RCC 7860 (cell line): ENCODE results near the gene SH3D19.
"Not testable (repeated sequence)": the region's sequence is repeated elsewhere in the genome, so short reads cannot be mapped to it uniquely, and the experiment has no call there.

Experiments
- DNase-seq: peaks from one replicate; pipeline ENCODE4 v3.0.0-alpha.2; 2015; ENCODE audit warnings: low spot score
- FAIRE-seq: peaks from 2 replicates; lab custom pipeline; 2012; peaks lifted over from hg19 to GRCh38; lab: Jason Lieb, UNC

The SH3D19 gene

GRCh38 chr4:151158979-151159378 is 166.4 kb downstream of the SH3D19 start:
- FAIRE-seq = no peak

DNA sequence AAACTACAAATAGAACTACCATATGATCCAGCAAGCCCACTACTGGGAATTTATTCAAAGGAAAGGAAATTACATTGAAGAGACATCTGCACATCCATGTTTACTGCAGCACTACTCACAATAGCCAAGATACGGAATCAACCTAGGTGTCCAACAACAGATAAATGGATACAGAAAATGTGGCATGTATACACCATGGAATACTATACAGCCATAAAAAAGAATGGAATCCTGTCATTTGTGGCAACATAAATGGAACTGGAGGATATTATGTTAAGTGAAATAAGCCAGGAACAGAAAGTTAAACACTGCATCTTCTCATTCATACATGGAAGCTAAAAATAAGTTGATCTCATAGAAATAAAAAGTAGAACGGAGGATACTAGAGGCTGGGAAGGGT is 167.9 kb downstream of the SH3D19 start:
- FAIRE-seq = no peak

More at GRCh38 chr4:151158979-151159378, 166.4 kb downstream of the SH3D19 start:
- DNase-seq = no peak

DNA sequence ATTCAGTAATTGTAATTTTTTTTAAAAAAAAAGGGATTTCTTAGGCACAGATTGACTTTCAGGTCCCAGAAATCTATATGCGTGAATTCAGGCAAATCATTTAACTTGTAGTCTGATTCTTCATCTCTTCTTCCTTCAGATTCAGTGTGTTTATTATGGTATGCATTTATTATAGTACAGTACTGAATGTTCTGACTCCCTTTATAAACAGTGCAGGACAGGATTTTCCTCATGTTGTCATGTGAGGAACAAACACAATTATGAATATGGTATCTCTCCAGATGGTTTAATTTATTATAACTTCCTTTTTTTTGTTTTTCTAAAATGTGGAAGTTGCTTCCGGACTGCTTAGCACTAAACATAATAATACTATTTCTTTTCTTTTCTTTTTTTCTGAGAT is 171.8 kb downstream of the SH3D19 start:
- DNase-seq (no peak), FAIRE-seq (no peak)

More for the DNA sequence above, 167.9 kb downstream of the SH3D19 start:
- no peak for DNase-seq

DNA sequence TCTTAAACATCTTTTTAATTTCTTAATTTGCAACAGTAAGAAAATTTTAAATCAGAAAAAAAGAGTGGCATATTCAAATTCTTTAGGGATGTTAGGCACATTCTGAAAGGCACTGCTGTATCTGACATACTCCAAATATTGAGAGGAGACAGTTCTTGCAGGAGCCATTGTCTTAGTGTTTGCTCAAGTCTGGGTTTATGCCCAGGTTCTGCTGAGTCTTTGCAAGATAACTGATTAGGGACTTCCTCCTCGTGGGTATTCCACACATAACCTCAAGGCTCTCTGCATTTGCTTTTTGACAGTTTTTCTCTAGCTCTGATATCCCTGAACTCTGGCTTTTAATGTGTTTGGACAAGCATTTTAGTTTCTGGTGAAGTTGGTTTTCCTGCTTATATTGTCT is 173.4 kb downstream of the SH3D19 start:
- FAIRE-seq (no peak), DNase-seq (no peak)

DNA sequence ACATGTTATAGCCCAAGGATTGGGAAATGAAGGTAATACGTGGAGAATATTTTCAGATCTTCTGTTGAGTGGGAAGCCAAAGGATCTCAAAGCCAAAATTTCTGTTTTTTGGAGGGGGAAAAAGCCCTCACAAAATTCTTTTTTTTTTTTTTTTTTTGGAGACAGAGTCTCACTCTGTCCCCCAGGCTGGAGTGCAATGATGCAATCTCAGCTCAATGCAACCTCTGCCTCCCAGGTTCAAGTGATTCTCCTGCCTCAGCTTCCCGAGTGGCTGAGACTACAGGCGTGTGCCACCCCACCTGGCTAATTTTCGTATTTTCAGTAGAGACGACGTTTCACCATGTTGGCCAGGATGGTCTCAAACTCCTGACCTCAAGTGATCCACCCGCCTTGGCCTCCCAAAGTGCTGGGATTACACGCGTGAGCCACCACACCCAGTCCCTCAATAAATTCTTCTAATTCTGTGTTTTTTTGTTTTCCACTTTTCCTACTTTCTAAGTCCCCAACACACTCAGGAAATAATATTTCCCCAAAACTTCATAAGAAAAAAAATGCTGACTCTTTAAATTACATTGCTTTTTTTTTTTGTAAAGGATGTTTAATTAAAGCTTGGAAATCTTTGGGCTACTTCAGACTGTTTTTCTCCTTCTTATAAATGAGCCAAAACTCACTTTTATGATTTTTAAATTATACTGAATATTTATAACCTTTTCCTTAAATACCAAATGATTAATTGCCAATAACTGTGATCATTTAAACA is 174.4 kb downstream of the SH3D19 start:
- FAIRE-seq = no peak
- no peak for DNase-seq

GRCh38 chr4:151148261-151148660 is 177.1 kb downstream of the SH3D19 start:
- no peak for DNase-seq
- no peak for FAIRE-seq

- DNase-seq (no peak), FAIRE-seq (no peak)
These were observed 178.4 kb downstream of the SH3D19 start for GRCh38 chr4:151147000-151147399.

- FAIRE-seq (no peak), DNase-seq (no peak)
These were observed 180.9 kb downstream of the SH3D19 start for GRCh38 chr4:151144329-151145072.

DNA sequence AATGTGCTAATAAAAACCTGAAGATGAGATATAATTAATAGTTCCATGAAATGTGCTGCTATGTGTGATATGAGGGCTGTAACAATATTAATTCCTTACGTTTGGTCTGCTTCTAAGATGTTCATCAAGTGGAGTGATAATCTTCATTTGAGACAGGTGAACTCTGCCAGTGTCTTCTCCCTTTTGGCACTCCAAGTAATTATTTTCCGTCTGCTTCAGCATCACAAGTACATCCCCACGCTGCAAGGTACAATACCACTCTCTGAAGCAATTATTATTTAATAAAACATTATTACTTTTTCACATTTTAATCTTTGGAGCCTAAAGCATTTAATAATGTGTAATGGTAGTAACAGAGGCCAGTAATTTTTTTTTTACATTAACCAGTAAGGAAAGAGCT is 181.6 kb downstream of the SH3D19 start:
- DNase-seq (no peak), FAIRE-seq (no peak)

DNA sequence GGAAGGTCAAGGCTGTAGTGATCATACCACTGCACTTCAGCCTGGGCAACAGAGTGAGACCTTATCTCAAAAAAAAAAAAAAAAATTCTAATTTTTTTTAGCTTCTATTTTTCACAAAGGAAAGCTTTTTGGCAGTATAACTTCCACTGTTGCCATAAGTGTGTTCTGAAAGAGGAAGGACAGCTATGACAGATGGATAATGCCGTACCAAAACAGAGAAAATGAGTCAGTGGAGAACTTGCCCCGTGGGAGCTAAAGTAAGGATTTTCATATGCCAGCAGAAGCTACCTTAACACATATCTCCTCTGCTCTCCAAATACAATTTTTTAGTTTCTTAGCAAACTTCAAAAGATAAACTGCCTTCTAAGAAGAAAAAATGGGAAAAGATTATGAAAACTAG is 182.2 kb downstream of the SH3D19 start:
- FAIRE-seq (no peak), DNase-seq (no peak)

DNA sequence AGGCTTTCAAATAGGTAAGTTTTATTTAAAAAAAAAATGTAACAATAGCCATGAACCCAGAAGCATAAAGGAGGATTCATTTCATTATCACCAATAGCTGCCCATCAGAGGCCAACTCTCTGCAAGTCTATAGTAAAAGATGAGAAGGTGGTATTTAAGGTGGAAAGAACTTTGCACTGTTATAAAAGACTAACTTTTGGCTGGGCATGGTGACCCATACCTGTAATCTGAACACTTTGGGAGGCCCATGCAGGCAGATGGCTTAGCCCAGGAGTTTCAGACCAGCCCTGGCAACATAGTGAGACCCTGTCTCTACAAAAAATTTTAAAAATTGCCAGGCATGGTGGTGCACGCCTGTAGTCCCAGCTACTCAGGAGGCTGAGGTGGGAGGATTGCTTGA is 182.6 kb downstream of the SH3D19 start:
- DNase-seq = no peak
- FAIRE-seq = no peak

- FAIRE-seq = no peak
- DNase-seq = no peak
These were observed 185.6 kb downstream of the SH3D19 start for GRCh38 chr4:151139814-151140213.

DNA sequence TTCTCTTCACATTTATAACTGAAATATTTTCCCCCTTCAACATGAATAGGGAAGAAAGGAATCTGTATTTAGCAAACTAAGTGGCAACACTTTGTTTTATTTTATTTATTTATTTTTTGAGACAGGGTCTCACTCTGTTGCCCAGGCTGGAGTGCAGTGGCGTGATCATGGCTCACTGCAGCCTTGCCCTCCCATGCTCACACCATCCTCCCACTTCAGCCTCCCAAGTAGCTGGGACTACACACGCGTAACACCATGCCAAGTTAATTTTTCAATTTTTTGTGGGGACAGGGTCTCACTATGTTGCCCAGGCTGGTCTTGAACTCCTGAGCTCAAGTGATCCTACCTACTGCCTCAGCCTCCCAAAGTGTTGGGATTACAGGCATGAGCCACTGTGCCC is 189.4 kb downstream of the SH3D19 start:
- not testable (repeated sequence) for FAIRE-seq, DNase-seq

DNA sequence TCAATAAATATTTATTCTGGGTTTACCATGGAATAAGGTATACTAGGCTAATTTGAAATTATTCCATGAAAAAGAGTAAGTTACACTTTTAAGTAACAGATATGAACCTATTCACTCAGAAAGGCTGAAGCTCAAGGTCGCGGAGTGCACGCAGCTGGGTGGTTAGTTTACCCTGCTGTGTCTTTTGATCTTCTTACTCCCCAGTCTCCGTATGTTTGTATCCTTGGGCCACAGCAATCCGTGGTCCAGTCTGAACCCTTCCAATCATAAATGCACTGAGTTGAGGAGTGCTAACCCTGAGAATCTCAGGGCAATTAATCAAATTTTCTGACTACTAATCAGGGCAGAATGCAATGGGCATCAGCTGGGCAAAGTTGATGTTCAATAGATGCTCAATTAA is 192.1 kb downstream of the SH3D19 start:
- DNase-seq (no peak), FAIRE-seq (no peak)

DNA sequence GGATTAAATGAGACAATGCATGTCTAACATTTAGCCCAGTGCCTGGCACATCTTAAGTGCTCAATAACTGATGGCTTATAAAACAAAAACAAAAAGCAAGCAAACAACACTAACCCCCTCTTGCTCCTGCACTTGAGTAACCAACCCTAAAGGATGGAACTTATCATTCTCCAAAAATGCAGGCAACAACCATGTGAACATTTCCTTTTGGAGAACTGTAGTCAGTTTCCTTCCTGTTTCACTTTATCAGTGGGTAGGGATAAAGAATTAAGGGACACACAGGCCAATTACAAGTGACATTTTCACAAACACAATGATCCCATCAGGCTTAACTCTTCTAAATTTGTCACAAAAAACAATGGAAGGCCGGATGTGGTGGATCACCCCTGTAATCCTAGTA is 195.6 kb downstream of the SH3D19 start:
- DNase-seq = no peak
- no peak for FAIRE-seq

GRCh38 chr4:151117371-151117962 is 207.9 kb downstream of the SH3D19 start:
- DNase-seq = peak; percentile 44
- no peak for FAIRE-seq

GRCh38 chr4:151114986-151115385 is 210.4 kb downstream of the SH3D19 start:
- DNase-seq (no peak), FAIRE-seq (no peak)

GRCh38 chr4:151114338-151114737 is 211.1 kb downstream of the SH3D19 start:
- no peak for FAIRE-seq
- no peak for DNase-seq

DNA sequence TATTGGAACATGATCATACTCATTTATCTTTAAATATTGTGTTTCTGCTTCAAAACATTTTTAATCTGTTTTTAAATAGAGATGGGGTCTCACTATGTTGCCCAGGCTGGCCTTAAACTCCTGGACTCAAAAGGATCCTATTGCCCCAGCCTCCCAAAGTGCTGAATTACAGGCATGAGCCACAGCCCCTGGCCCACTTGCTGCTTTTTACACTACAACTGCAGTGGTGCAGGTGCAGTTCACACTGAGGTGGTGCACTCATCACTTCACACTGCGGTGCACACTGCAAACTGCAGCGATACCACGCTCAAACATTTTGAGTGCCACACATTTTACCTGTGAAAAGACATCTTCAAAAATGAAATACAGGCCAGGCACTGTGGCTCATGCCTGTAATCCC is 215.2 kb downstream of the SH3D19 start:
- DNase-seq = no peak
- FAIRE-seq = no peak

- DNase-seq = no peak
- no peak for FAIRE-seq
These were observed 218.3 kb downstream of the SH3D19 start for GRCh38 chr4:151107063-151107462.

DNA sequence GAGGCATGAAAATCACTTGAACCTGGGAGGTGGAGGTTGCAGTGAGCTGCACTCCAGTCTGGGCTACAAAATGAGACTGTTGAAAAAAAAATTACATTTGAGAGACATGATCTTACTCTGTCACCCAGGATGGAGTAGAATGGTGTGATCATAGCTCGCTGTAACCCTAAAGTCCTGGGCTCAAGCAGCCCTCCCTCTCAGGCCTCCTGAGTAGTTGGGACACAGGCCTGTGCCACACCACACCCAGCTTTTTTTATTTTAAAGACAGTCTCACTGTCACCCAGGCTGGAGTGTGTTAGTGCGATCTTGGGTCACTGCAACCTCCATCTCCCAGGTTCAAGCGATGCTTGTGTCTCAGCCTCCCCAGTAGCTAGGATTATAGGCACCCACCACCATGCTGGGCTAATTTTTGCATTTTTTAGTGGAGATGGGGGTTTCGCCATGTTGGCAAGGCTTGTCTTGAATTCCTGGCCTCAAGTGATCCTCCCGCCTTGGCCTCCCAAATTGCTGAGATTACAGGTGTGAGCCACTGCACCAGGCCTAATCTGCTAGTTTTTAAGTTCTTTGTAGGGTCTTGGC is 219.9 kb downstream of the SH3D19 start:
- FAIRE-seq = no peak
- DNase-seq = no peak

DNA sequence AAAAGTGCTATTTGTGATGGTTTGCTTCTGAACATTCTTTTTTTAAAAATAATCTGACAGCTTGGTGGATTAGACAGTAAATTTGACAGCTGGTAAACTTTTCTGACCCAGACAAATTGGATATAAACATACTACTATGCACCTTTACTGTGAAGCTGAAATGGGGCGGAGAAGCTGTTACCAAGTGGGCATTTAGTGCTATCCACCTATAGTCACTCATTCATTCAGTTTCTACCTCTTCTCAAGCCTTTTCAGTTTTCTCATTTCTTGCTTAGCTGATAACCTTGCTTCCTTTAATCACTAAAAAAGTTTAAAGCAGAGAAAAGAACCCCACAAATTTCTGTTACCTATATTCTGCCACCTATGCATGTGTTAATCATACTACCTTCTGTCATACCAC is 220.8 kb downstream of the SH3D19 start:
- FAIRE-seq (no peak), DNase-seq (no peak)
